ENCODE results near the gene SVIL. TPM values are rescaled to one million over a fixed set of nuclear protein-coding genes. Genes with fewer than 3 reads are reported as not detected.
"Not testable (repeated sequence)": the region's sequence is repeated elsewhere in the genome, so short reads cannot be mapped to it uniquely, and the experiment has no call there.

SVIL gene
- total and polyA plus RNA-seq, 11 donors = 95.2 to 589 (median 355) TPM

- Histone ChIP-seq H3K4me3 (no peak overlapping the region), H3K27me3 (no peaks in the 10 kb centered on the region), H3K4me1 (peaks cover 0 to 50% (median 10%) of the 10 kb centered on the region in 12 donors), H3K27ac (peak overlapping the region in 6 of 12 donors; percentile 26 to 90 (median 64)), H3K36me3 (peaks cover 0 to 81% (median 40%) of the 10 kb centered on the region in 9 donors), H3K9me3 (no peaks in the 10 kb centered on the region)
- DNase-seq (no peak), ATAC-seq (no peak)
- TF ChIP-seq POLR2A (IDR thresholded peaks at IDR 0.05) (no peak), CTCF (IDR thresholded peaks at IDR 0.05) (no peak)
- 82 to 95% (median 89%) methylated on average over 9 of the region's 9 CpGs for WGBS, 4 donors
- intact Hi-C loops (cut with DNase I) = loop anchor here in 2 of 10 donors (10.0 kb wide), 2 partner anchors 220 to 340 kb away; no protein-coding TSS in a partner anchor
These were observed 120.5 kb downstream of the SVIL start for GRCh38 chr10:29514306-29514705.

- no peaks in the 10 kb centered on the region for H3K9me3 ChIP-seq
- no peak for TF ChIP-seq POLR2A (IDR thresholded peaks at IDR 0.05)
- no peak for TF ChIP-seq CTCF (IDR thresholded peaks at IDR 0.05)
- H3K36me3 ChIP-seq = peaks cover 0 to 76% (median 37%) of the 10 kb centered on the region in 9 donors
- 68 to 88% (median 80%) methylated on average over 10 of the region's 10 CpGs for WGBS, 4 donors
- peak in 2 of 4 donors; percentile 16 to 25 for ATAC-seq
- intact Hi-C loops (cut with DNase I) = loop anchor here in 2 of 10 donors (10.0 kb wide), 2 partner anchors 222 to 342 kb away; no protein-coding TSS in a partner anchor
- peaks cover 0 to 55% (median 10%) of the 10 kb centered on the region in 12 donors for H3K4me1 ChIP-seq
- DNase-seq = no peak
- H3K27ac ChIP-seq = peak overlapping the region in 8 of 12 donors; percentile 1 to 89 (median 44)
- H3K4me3 ChIP-seq = no peak overlapping the region
- no peaks in the 10 kb centered on the region for H3K27me3 ChIP-seq
These were observed 122.3 kb downstream of the SVIL start for GRCh38 chr10:29512425-29512974.

GRCh38 chr10:29511806-29512205, 123.0 kb downstream of the SVIL start:
- not testable (repeated sequence) for ATAC-seq, H3K4me3 ChIP-seq, DNase-seq, H3K9me3 ChIP-seq, H3K27me3 ChIP-seq
- intact Hi-C loops (cut with DNase I) = loop anchor here in 2 of 10 donors (10.0 kb wide), 2 partner anchors 223 to 343 kb away; no protein-coding TSS in a partner anchor
- Histone ChIP-seq H3K36me3 (peaks cover 0 to 77% (median 37%) of the 10 kb centered on the region in 9 donors), H3K27ac (peak overlapping the region in 5 of 12 donors; percentile 29 to 89 (median 45)), H3K4me1 (peaks cover 0 to 48% (median 8%) of the 10 kb centered on the region in 12 donors)
- 82 to 88% (median 86%) methylated on average over 5 of the region's 5 CpGs for WGBS, 4 donors

- intact Hi-C loops (cut with DNase I) = loop anchor here in 2 of 10 donors (10.0 kb wide), 2 partner anchors 224 to 344 kb away; no protein-coding TSS in a partner anchor
These were observed 124.2 kb downstream of the SVIL start for GRCh38 chr10:29510483-29511157.

More at GRCh38 chr10:29510483-29511157, 124.2 kb downstream of the SVIL start:
- not testable (repeated sequence) for H3K27me3 ChIP-seq, H3K9me3 ChIP-seq, DNase-seq, H3K4me3 ChIP-seq
- H3K27ac ChIP-seq = peak overlapping the region in 3 of 12 donors; percentile 2 to 57 (median 30)
- ATAC-seq = peak in 3 of 4 donors; percentile 43 to 57 (median 46)
- H3K36me3 ChIP-seq = peaks cover 0 to 73% (median 37%) of the 10 kb centered on the region in 9 donors
- 54 to 72% (median 72%) methylated on average over 3 to 18 of the region's 24 CpGs for WGBS, 4 donors
- H3K4me1 ChIP-seq = peaks cover 0 to 40% (median 7%) of the 10 kb centered on the region in 12 donors

All from heart left ventricle (tissue), 16 donors.